Gastrocnemius medialis (tissue), 4 donors: ENCODE measurements around the gene SRSF3.

Source experiments
- CTCF ChIP-seq, 5 experiments: fragments of 450-650 bp in 3 of 5; fragments of 200-600 bp in 2 of 5; sonication (generic) in 2 of 5; IDR thresholded peaks in 4 of 5; conservative IDR thresholded peaks in 1 of 5; 1 replicate in 4 of 5; 2 replicates in 1 of 5; pipeline ENCODE4 v1.5.1; 2016 to 2019; ENCODE audit warnings: antibody characterized with exemption in 5 of 5, mild to moderate bottlenecking in 3 of 5, moderate library complexity in 3 of 5
- POLR2A ChIP-seq, 2 donors: fragments of 450-650 bp; IDR thresholded peaks; one replicate each; pipeline ENCODE4 v1.6.1; 2017; ENCODE audit warnings: antibody characterized with exemption in 2 of 2, mild to moderate bottlenecking in 2 of 2, moderate library complexity in 2 of 2

GRCh38 chr6:36598326-36598725 is 4.2 kb downstream of the SRSF3 start:
- no peak for TF ChIP-seq CTCF (IDR thresholded peaks at IDR 0.05 in 4 of 5, conservative IDR thresholded peaks at IDR 0.05 in 1 of 5)
- TF ChIP-seq POLR2A (IDR thresholded peaks at IDR 0.05) = no peak
